C4-2B (cell line): ENCODE data around the gene FOXO4.

Source experiments
- ZFX ChIP-seq: fragments of 450-650 bp; IDR thresholded peaks from 2 replicates; pipeline ENCODE4 v1.6.1; 2017
- TF ChIP-seq, protein P1 (sequence below): fragments of 450-650 bp; conservative IDR thresholded peaks from 2 replicates; pipeline ENCODE4 v1.5.1; 2017; ENCODE audit warnings: mild to moderate bottlenecking

DNA sequence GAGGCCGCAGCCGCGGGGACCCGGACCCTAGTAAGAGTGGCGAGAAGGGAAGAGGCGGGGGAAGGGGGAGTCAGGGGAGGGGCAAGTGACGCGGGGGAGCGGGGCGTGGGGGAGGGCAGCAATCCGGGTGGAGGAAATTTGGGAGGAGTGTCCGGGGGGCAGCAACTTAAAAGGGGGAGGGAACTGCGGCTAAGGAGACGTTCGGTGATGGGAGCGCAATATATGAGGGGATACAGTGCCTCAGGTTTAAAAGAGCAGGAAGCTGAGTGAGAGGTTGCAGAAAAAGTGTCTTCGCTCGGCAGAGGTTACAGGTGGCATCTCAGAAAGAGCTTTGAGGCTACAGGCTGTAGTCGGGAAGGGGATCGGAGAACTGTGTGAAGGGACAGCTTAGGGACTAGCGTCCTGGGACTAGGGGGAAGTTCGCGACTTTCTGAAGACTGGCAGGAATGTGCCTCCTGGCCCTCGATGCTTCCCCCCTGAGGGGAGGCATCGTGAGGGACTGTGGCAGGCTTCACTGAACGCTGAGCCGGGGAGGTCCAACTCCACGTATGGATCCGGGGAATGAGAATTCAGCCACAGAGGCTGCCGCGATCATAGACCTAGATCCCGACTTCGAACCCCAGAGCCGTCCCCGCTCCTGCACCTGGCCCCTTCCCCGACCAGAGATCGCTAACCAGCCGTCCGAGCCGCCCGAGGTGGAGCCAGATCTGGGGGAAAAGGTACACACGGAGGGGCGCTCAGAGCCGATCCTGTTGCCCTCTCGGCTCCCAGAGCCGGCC lies 519 bp downstream of the FOXO4 start:
- TF ChIP-seq, protein P1, sequence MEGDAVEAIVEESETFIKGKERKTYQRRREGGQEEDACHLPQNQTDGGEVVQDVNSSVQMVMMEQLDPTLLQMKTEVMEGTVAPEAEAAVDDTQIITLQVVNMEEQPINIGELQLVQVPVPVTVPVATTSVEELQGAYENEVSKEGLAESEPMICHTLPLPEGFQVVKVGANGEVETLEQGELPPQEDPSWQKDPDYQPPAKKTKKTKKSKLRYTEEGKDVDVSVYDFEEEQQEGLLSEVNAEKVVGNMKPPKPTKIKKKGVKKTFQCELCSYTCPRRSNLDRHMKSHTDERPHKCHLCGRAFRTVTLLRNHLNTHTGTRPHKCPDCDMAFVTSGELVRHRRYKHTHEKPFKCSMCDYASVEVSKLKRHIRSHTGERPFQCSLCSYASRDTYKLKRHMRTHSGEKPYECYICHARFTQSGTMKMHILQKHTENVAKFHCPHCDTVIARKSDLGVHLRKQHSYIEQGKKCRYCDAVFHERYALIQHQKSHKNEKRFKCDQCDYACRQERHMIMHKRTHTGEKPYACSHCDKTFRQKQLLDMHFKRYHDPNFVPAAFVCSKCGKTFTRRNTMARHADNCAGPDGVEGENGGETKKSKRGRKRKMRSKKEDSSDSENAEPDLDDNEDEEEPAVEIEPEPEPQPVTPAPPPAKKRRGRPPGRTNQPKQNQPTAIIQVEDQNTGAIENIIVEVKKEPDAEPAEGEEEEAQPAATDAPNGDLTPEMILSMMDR = no peak
- TF ChIP-seq ZFX = no peak
